Umbilical cord (tissue), 2 donors: ENCODE data around the gene MAP3K15. TPM values are rescaled to one million over a fixed set of nuclear protein-coding genes. Genes with fewer than 3 reads are reported as not detected.
A peak's percentile ranks its signal among the peaks of the same experiment; 100 is the strongest.
"Not testable (repeated sequence)": the region's sequence is repeated elsewhere in the genome, so short reads cannot be mapped to it uniquely, and the experiment has no call there.

Experiments used
- DNase-seq: peaks from one replicate; pipeline ENCODE4 v3.0.0-alpha.2; 2015; ENCODE audit warnings: low spot score
- total RNA-seq: library from RNA; depleted of rRNA; stranded (reverse); fragments of >200 nt; gene quantifications from one replicate; pipeline ENCODE4 v1.2.3, GENCODE V29; 2014; ENCODE audit warnings: low replicate concordance; ENCODE audit not compliant: insufficient read depth

MAP3K15 gene
- total RNA-seq, 1 donor from 2014 or later = not detected

DNA sequence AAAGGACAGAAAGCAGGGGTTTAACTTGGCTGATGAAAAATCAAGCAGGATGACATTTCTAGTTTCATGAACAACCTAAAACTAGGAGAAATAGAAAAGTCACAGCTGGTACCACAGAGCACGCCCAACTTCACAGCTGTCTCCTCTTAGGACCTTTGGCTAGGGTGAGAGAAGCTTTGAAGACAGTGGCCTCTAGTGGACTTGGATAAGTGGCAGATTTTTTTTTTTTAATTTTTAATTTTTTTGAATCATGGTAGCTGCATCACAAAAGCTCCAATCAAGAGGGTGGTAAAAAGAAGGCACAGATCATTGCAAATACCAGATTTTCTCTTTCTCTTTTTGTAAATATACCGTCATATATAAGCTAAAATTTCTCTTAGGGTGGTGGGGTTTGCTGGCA, 20.2 kb upstream of the MAP3K15 start:
- peak; percentile 4 for DNase-seq

DNA sequence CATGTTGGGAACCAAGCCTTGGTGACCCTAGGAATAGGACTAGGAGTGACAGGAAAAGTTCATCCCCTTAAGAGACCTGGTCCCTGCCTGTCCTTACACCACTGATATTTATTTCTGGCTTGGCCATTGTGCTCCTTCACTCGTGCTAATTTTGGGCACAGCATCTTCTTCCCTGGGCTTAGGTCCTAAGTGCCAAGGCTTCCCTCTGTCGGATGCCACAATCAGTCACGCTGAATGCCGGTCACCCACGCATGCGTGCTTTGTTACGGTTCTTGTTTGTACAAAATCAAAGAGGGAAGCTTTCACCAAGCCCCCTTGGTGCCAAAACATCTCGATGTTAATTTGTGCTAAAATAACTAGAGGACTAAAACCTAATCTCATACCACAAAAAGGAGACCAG, 17.4 kb upstream of the MAP3K15 start:
- DNase-seq = no peak

DNA sequence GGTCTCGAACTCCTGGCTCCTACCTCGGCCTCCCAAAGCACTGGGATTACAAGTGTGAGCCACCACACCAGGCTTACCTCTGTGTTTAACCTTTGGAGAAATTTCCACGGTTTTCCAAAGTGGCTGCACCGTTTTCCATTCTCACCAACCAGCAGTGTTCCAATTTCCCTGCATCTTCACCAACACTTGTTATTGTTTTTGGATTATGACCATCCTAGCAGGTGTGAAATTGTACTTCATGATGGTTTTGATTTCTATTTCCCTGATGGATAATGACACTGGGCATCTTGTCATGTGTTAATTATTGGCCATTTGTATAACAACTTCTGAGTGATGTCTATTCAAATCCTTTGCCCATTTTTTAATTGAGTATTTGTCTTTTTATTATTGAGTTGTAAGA, 2.7 kb upstream of the MAP3K15 start:
- DNase-seq = no peak

DNA sequence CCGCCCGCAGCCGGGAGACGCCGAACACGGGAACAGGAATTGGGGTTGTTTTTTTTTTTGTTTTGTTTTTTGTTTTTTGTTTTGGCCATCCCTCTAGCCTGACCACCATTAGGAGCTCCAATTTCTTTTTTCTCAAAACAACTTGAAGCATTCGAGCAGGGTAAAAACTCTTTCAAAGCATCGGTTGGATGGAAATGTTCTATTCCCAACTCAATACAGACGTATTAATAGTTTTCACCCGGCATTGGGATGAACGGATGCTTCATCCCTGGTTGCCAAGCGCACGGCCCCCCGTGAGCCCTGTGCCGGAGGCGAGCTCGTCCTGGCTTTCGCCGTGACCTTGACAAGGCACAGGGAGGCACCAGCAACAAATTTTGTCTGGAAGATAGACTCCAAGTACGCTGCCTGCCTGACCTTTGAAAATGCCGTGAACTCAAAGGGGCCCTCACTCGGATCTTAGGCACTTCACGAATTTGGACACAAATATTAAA, 352 bp upstream of the MAP3K15 start:
- no peak for DNase-seq

DNA sequence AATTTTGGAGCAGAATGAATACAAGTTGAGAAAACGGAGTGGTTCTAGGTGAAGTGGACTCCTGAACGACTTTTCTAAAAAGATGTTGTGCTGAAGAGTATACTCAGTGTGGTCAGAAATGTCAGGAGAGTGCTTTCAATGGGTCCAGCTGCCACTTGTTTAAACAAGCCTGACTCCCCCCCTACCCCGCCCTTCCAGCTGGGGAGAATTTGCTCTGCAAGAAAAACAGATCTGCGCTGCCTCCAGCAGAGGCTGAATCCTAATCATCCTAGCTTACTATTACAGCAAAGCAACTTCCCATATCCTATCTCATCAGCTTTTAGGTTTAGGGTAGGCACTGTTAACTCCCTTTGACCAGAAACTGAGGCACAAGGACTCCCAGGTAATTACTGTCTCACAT, 1.9 kb downstream of the MAP3K15 start:
- DNase-seq = peak; percentile 5

DNA sequence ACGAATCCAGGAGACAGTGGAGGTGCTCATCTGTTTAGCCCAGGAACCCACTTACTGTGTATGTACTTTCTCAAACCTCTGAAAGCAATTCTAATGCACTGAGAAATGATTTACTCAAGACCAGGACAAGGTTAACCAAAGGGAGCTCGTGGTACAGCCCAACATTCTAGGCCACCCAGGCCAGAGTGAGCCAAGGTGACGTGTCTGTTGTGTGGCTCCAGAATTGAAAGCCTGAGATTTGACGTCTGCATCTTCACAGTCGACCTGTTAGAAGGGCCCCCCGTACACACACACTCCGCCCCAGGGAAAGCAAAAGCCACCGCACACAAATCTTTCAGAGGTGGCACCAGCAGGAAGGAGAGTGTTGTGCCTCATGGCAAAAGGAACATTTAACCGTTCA, 2.3 kb downstream of the MAP3K15 start:
- DNase-seq = no peak

DNA sequence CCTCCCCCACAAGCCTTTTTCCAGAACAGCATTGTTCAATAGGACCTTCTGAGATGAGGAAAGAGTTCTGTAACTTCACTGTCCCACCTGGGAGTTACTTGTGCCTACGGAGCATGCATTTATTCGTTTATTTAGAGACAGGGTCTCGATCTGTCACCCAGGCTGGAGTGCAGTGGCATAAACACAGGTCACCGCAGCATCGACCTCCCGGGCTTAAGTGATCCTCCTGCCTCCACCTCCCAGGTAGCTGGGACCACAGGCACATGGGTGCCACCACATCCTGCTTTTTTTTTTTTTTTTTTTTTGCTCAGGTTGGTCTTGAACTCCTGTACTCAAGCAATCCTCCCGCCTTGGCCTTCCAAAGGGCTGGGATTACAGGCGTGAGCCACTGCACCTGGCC, 2.9 kb downstream of the MAP3K15 start:
- no peak for DNase-seq

DNA sequence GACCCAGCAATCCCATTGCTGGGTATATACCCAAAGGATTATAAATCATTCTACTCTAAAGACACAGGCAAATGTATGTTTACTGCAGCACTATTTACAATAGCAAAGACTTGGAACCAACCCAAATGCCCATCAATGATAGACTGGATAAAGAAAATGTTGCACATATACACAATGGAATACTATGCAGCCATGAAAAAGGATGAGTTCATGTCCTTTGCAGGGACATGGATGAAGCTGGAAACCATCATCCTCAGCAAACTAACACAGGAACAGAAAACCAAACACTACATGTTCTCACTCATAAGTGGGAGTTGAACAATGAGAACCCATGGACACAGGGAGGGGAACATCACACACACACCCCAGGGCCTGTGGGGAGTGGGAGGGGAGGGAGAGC, 3.5 kb downstream of the MAP3K15 start:
- DNase-seq = not testable (repeated sequence)

DNA sequence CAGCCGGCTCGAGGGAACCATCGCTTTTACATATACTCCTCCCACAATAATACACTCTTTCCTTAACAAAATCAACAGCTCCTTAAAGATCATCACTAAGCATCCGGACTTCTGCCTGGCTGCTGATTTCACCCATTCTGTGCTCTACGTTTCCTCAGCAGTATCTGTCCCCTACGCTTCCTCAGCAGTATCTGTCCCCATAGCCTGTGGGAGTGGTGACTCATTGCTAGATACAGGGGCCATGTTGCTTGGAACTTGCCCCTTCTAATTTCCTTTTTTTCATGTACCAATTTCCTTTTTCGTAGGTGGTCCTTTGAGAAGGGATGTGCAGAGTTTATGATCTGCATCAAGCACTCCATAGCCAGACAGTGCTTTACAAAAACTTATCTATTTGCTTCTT, 18.6 kb downstream of the MAP3K15 start:
- DNase-seq = no peak

DNA sequence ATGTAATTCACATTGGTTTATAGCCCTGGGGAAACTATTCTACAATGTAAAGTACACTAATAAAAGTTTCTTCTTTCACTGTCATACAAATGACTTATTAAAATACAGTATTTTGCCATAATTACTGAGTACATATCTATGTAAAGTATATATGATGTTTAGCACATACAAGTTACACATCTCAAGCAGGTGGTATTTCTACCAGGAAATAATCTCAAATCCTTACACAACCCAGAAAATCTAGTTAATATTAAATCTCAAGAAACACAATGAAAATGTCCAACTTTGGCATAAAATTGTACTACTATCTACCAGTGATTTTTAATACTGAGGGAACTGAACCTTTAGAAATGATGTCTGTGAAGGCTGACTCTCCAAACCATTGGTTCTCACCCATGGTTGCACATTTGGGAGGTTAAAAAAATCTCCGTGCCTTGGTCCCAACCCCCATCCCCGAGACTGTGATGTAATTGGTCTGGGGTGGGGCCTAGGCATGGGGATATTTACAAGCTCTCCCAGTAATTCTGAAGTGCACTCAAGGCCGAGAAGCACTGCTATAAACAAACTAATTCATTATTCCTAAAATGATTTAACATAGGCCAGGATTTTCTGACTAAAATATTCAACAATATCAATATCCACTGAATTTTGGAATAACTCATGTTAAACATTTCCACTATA, 27.6 kb downstream of the MAP3K15 start:
- no peak for DNase-seq

DNA sequence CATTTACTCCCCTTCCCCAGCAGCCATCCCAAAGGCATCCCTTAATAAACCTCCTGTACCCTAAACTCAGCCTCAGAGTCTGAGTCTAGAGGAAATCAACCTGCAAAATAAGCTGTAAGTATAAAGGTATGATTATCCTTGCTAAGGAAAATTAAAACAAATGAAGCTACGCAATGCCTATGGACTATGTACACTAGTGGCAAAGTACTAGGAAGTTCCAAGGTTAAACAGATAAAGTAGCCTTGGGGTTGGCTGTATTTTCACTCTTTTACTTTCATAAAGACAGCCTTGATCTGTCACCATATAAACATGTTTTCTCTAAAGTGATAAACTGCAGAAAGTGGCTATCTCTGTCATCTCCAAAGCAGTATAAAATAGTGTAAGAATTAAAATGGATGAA, 35.9 kb downstream of the MAP3K15 start:
- DNase-seq = no peak

DNA sequence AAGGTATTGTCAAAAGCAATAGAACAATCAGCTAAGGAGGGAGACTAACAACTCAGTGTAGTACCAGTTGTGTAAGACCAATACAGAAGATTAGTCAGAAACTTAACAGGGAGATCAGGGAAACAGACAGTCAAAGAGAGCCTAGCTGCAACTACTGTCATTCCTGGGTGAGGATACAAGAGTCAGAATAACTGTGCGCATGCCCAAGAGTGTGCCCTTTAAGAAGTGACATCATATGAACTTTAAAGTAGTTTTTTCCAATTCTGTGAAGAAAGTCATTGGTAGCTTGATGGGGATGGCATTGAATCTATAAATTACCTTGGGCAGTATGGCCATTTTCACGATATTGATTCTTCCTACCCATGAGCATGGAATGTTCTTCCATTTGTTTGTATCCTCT, 46.9 kb downstream of the MAP3K15 start:
- not testable (repeated sequence) for DNase-seq

DNA sequence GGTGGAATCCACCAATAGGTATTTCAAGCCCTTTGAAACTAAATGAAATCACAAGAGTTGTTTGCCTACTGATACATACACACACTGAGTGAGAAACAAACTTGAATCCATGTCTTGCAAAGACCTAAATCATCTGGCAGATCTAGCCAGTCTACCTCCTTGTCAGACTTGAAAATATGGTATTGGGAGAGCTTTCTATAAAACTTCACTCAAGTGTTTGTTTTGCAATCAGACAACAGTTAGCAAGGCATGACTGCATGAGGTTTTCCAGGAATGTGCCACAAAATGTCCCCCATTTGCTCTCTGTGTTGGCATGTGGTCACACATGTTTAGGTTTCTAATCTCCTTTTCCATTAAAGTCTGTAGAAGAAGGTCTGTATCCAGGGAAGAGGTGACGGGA, 52.4 kb downstream of the MAP3K15 start:
- no peak for DNase-seq

DNA sequence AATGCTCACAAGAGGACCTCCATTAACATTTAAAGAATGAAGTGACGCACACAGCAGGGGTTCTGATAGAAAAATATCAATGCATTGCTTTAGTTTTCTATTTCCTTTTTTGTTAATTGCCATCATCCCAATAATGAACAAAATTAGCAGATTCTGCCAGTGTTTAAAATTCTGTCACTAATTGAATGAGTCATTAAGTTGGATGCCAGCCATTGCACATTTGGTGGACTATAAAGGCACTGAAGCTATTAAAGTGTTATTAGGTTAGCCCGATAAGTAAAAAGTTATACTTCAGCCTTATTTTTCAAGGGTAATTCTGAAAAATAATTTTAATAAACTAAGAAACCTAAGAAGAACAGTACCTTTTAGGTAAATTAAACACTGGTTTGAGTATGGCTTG, 53.1 kb downstream of the MAP3K15 start:
- DNase-seq = no peak

DNA sequence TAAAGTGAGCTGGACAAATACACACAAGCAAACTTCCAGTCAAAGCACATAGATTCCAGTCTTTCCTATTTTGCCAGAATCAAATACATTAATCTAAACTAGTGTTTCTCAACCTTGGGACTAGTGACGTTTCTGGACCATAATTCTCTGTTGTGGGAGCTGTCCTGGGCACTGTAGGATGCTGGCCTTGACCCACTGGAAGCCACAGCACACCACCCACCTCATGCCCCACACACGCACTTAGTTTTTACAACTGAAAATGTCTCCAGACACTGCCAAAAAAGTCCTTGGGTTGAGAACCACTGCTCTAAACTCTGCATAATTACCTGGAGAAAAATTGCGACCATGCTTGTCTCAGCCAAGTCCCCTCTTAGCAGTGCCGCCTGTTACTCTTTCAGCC, 57.6 kb downstream of the MAP3K15 start:
- DNase-seq = no peak

DNA sequence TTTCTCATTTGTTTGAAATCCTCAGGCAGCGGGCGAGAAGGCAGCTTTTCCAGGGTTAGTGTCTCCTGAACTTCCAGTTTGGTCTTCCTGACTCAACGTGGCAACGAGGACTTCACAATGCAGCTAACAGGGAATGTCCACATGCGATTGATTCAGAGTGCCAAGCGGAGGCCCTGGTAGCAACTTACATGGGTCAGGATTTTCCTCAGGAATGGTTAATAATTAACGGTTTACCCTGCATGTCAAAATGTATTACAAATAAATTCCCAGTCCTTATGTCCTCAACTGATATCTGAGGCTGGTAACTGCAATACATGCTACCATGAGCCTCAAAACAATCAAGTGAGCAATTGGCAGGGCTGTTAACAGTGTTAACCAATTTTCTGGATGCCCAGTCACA, 67.2 kb downstream of the MAP3K15 start:
- no peak for DNase-seq

DNA sequence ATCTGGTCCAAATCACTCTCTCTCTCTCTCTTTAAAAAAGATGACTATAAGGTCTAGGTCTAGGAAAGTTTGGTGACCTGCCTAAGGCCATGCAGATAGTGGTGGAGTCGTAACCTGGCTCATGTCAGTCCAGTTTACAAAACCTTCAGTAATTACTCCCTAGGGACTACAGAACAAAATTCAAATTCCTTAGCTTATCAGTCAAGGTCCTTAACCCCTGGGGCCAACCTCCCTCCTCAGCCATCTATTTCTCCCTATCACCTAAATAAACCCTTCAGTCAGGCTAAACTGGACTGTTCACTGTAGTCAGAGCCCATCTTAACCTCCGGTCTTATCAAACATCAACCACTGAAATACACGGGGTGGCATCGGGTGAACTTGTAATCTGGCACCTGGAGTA, 68.9 kb downstream of the MAP3K15 start:
- DNase-seq = no peak

DNA sequence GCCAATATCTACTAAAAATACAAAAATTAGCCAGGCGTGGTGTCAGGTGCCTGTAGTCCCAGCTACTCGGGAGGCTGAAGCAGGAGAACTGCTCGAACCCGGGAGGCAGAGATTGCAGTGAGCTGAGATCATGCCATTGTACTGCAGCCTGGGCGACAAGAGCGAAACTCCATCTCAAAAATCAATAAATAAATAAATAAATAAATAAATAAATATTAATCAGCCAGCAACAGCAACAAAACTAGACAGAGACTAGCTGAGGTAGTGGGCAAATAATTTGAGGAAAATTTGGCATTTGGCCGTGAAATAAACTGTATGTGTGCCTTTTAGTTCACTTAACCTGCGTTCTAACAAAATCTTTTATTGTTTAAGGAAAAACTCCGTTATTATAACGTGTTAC, 69.5 kb downstream of the MAP3K15 start:
- not testable (repeated sequence) for DNase-seq

DNA sequence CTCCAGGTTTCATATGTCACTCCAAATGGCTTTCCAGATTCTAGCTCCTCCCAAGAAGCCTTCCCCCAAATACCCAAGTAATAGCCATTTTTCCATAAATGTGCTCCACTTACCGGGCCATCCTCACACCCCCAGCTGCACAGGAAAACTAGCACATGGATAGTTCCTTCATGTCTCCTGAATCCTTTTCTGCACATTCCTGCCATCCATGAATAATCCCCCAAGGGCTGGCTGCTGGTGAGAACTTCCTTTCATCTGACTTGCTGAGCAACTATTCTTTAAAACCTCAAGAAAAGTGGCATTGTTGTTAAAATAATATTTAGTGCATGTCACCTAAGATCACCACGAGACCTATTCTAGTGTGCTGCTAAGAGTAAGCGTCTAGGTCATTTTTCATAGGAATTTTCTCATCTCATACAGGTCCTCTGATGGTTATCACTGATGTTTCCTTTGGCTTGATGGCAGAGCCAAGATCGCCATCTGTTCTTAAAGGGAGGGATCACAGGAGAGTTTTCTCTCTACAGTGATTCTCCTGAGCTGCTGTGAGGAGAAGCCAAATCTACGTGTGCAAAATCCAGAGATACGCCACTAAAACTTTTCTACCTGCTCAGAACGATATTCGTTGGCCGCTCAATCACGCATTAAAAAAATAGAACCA, 71.3 kb downstream of the MAP3K15 start:
- DNase-seq = no peak

DNA sequence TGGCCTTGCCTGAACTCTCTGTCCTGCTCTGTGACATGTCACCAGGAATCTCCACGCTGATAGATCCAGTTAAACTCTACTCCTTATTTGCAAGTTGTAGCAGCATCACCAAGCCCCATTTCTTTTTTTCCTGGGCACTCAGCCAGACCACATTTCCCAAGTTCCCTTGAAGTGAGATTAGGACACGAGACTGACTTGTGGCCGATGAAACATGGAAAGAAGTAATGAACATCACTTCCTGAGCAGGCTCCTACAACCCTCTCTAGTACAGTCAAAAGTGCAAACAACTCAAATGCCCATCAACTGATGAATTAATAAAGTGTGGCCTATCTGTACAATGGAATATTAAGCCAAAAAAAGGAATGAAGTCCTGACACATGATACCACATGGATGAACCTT, 74.6 kb downstream of the MAP3K15 start:
- DNase-seq = peak; percentile 3

DNA sequence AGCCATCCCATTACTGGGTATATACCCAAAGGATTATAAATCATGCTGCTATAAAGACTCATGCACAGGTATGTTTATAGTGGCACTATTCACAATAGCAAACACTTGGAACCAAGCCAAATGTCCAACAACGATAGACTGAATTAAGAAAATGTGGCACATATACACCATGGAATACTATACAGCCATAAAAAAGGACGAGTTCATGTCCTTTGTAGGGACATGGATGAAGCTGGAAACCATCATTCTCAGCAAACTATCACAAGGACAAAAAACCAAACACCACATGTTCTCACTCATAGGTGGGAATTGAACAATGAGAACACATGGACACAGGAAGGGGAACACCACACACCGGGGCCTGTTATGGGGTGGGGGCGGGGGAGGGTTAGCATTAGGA, 92.6 kb downstream of the MAP3K15 start:
- DNase-seq = not testable (repeated sequence)

DNA sequence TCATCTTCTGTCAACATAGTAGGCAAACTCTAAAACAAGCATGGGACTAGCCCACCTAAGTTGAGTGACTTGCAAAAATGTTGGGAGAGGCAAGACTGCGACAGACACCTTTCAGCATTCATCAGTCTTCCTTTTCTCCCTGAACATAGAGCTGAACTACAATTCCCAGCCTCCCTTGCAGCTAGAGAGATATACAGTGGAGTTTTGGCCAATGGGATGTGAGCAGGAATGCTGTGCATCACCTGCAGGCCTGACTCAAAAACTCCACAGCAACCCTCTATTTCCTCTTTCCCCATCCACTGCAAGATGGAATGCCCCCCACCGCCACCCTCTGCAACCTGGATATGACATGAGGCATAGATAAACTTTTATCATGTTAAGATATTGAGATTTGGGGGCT, 105.0 kb downstream of the MAP3K15 start:
- no peak for DNase-seq

DNA sequence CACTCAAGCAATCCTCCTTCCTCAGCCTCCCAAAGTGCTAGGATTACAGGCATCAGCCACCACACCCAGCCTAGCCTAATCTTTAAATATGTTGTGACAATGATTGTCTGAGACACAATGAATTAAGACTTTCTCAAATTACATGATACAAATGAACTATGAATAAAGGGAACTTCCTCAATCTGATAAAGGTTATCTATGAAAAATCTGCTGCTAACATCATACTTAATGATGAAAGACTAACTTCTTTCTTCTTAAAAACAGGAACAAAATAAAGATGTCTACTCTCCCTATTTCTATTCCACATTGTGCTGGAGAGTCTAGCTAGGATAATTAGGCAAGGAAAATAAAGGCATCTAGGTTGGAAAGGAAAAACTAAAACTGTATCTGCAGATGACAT, 111.6 kb downstream of the MAP3K15 start:
- DNase-seq = no peak

DNA sequence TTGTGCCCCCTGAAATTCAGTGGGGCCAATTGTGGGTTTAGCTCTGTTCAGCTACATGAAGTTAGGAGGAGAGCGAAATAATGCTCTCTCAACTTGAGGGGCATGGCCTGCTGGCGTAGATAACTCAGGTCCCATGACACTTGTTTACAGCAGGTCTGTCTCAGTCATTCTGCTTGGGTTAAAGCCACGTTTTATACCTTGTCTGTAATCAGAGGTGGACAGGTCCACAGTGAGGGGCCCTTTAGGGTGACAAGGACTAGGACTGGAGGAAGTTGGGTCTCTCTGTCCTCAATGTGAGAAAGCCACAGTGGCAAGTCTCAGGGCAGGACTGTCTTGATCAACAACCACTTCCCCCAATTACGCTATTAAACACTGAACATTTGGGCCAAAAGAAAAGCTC, 122.6 kb downstream of the MAP3K15 start:
- DNase-seq = no peak
